ENCODE results near the gene MDC1.
"Not testable (repeated sequence)": the region's sequence is repeated elsewhere in the genome, so short reads cannot be mapped to it uniquely, and the experiment has no call there.

Gene MDC1, protein sequence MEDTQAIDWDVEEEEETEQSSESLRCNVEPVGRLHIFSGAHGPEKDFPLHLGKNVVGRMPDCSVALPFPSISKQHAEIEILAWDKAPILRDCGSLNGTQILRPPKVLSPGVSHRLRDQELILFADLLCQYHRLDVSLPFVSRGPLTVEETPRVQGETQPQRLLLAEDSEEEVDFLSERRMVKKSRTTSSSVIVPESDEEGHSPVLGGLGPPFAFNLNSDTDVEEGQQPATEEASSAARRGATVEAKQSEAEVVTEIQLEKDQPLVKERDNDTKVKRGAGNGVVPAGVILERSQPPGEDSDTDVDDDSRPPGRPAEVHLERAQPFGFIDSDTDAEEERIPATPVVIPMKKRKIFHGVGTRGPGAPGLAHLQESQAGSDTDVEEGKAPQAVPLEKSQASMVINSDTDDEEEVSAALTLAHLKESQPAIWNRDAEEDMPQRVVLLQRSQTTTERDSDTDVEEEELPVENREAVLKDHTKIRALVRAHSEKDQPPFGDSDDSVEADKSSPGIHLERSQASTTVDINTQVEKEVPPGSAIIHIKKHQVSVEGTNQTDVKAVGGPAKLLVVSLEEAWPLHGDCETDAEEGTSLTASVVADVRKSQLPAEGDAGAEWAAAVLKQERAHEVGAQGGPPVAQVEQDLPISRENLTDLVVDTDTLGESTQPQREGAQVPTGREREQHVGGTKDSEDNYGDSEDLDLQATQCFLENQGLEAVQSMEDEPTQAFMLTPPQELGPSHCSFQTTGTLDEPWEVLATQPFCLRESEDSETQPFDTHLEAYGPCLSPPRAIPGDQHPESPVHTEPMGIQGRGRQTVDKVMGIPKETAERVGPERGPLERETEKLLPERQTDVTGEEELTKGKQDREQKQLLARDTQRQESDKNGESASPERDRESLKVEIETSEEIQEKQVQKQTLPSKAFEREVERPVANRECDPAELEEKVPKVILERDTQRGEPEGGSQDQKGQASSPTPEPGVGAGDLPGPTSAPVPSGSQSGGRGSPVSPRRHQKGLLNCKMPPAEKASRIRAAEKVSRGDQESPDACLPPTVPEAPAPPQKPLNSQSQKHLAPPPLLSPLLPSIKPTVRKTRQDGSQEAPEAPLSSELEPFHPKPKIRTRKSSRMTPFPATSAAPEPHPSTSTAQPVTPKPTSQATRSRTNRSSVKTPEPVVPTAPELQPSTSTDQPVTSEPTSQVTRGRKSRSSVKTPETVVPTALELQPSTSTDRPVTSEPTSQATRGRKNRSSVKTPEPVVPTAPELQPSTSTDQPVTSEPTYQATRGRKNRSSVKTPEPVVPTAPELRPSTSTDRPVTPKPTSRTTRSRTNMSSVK (N-terminal part only)

DNA sequence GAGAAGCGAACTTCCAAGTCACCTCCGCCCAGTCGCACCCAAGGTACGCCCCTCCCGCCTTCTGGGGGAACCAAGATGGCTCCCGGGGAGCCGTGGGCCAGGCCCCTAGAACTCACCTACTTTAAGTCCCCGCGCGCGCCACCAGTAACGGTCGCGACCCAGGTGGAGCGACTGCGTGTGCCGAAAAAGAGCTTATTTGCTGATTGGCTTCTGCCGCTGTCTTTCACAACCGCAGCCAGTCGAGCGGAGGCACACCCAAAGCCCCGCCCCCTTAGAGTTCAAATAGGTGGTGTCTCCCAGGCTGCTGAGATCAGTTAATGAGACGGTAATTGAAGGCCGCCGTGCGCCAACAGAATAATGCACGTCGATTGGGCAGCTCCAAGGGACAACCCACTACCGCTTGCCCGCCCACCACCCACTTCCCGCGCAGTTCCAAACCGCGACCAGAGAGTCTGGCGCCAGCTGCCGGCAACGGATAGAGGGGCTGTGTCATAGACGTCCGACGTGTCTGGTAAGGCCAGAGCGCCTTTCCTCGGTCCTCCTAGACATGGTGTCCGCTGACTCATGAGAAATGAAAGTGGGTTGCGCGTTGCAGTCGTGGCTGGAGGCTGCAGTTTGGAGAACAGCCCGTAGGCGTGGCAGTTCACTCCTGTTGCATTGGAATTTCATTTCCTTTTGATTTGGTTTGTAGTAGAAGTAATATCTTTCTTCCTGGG lies at the start of gene MDC1:
TSS of gene MDC1 (minus strand) at position 153 of the 716 bp plus-strand sequence. CDS start 2,106 bp downstream, outside the sequence.
- DNase-seq (ENCODE audit: low read depth, low spot score), result peak; percentile 96
- Histone ChIP-seq H3K4me3 (ENCODE audit: insufficient read length, low read depth) (peak within 1 kb of the TSS; percentile 71), H3K4me1 (ENCODE audit: insufficient read depth, insufficient read length) (no peaks in the 10 kb centered on the region), H3K9ac (ENCODE audit: insufficient read length, low read depth) (peak within 1 kb of the TSS; percentile 80), H3K36me3 (ENCODE audit: insufficient read depth, insufficient read length, low read length) (peaks cover 49% of the 10 kb centered on the region), H3K9me3 (ENCODE audit: insufficient read depth, low read length) (no peaks in the 10 kb centered on the region), H3K27me3 (ENCODE audit: insufficient read depth, insufficient read length) (no peaks in the 10 kb centered on the region)
- TF ChIP-seq SUZ12 (IDR thresholded peaks at IDR 0.05; ENCODE audit: extremely low read depth, insufficient read depth, insufficient read length) (no peak), YY1 (IDR thresholded peaks at IDR 0.05; ENCODE audit: insufficient read depth, insufficient read length) (peak; percentile 70)

DNA sequence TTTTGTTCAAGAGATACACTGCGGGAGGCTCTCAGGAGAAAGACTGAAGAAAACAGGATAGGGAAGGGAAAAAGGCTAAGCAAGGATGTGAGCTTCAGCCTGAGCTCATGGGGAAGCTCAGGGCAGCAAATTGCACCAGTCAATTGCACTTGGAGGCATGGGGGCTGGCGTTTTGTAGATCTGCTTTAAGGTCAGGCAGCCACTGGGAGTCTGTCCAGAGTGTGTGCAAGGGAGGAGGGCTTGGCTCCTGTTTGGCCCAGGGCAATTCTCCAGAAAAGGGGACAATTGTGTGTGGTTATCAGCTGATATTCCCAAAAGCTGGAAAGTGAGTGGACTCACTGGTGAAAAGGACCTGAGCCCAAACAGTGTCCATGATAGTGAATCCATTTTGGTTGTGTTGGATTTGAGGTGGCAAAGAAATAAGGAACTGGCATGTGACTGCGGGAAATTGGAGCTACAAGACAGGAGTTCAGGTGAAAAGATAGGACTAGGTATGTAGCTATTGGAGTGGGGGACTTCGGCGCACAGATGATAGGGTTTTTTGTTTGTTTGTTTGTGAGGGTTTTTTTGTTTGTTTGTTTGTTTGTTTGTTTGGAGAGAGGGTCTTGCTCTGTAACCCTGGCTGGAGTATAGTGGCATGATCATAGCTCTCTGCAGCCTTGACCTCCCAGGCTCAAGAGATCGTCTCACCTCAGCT lies 49.5 kb upstream of the MDC1 start:
- no peaks in the 10 kb centered on the region for H3K36me3 ChIP-seq (ENCODE audit: insufficient read depth, insufficient read length, low read length)
- no peaks in the 10 kb centered on the region for H3K27me3 ChIP-seq (ENCODE audit: insufficient read depth, insufficient read length)
- no peak overlapping the region for H3K4me3 ChIP-seq (ENCODE audit: insufficient read length, low read depth)
- no peak overlapping the region for H3K9ac ChIP-seq (ENCODE audit: insufficient read length, low read depth)
- peaks cover 10% of the 10 kb centered on the region for H3K4me1 ChIP-seq (ENCODE audit: insufficient read depth, insufficient read length)
- H3K9me3 ChIP-seq (ENCODE audit: insufficient read depth, low read length), result no peaks in the 10 kb centered on the region
- no peak for DNase-seq (ENCODE audit: low read depth, low spot score)
- no peak for TF ChIP-seq SUZ12 (IDR thresholded peaks at IDR 0.05; ENCODE audit: extremely low read depth, insufficient read depth, insufficient read length)

GRCh38 chr6:30765495-30765894 lies 48.4 kb upstream of the MDC1 start:
- H3K27me3 ChIP-seq (ENCODE audit: insufficient read depth, insufficient read length); H3K36me3 ChIP-seq (ENCODE audit: insufficient read depth, insufficient read length, low read length); H3K9me3 ChIP-seq (ENCODE audit: insufficient read depth, low read length); H3K9ac ChIP-seq (ENCODE audit: insufficient read length, low read depth); H3K4me3 ChIP-seq (ENCODE audit: insufficient read length, low read depth); DNase-seq (ENCODE audit: low read depth, low spot score): not testable (repeated sequence)
- peaks cover 10% of the 10 kb centered on the region for H3K4me1 ChIP-seq (ENCODE audit: insufficient read depth, insufficient read length)

DNA sequence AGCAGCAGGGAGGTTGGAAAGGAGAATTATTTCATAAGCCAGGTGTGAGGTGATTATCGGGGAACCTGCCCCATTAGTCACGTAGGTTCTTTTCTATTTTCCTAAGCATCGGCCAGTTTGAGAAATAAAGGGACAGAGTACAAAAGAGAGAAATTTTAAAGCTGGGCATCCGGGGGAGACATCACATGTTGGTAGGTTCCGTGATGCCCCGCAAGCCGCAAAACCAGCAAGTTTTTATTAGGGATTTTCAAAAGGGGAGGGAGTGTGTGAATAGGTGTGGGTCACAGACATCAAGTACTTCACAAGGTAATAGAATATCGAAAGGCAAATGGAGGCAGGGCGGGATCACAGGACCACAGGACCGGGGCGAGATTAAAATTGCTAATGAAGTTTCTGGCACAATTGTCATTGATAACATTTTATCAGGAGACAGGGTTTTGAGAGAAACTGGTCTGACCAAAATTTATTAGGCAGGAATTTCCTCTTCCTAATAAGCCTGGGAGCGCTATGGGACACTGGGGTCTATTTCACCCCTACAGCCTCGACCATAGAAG lies 47.5 kb upstream of the MDC1 start:
- H3K36me3 ChIP-seq (ENCODE audit: insufficient read depth, insufficient read length, low read length); H3K9ac ChIP-seq (ENCODE audit: insufficient read length, low read depth); H3K9me3 ChIP-seq (ENCODE audit: insufficient read depth, low read length); H3K27me3 ChIP-seq (ENCODE audit: insufficient read depth, insufficient read length); DNase-seq (ENCODE audit: low read depth, low spot score); H3K4me3 ChIP-seq (ENCODE audit: insufficient read length, low read depth): not testable (repeated sequence)
- H3K4me1 ChIP-seq (ENCODE audit: insufficient read depth, insufficient read length), result peaks cover 10% of the 10 kb centered on the region

DNA sequence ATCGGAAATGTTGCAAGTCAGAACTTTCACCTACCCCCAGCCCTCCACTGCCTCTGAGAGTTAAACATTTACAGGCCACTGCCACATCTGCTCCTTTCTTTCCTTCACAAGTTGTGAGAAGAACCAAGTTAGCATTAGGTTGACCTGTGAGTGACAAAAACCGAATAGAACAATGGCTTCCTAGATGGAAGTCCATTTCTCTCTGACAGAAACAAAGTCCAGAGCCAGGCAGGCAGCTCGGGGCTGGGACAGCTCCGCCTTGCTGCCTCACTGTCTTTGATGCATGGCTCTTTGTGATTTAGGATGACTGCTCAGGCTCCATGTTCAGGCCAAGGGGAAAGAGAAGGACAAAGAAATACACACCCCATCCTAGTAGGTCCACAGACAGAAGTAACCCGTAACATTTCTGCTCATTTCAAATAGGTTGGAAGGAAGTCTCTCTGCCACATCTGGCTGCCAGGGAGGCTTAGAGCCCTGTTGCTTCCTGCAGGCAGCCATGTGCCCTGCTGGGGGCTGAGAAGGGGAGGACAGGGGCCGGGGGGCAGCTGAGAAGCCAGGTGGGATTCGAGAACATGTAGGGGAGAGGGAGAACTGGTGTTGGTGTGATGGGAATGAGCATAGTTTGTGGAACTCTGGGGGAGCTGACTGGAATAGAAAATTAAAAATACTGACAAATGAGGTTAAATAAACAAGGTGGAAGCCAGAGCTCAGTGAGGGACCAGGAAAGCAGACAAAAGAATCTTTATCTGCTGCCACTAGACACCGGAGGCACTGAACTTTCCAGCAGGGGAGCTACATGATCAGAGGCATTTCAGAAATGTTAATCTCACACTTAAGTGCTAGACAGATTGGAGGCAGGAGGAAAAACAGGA lies 46.8 kb upstream of the MDC1 start:
- no peaks in the 10 kb centered on the region for H3K9me3 ChIP-seq (ENCODE audit: insufficient read depth, low read length)
- H3K4me1 ChIP-seq (ENCODE audit: insufficient read depth, insufficient read length), result peaks cover 7% of the 10 kb centered on the region
- DNase-seq (ENCODE audit: low read depth, low spot score), result no peak

GRCh38 chr6:30763155-30763617 lies 46.1 kb upstream of the MDC1 start:
- peaks cover 3% of the 10 kb centered on the region for H3K4me1 ChIP-seq (ENCODE audit: insufficient read depth, insufficient read length)
- no peak overlapping the region for H3K4me3 ChIP-seq (ENCODE audit: insufficient read length, low read depth)

More for the DNA sequence above, 46.8 kb upstream of the MDC1 start:
- no peaks in the 10 kb centered on the region for H3K36me3 ChIP-seq (ENCODE audit: insufficient read depth, insufficient read length, low read length)
- H3K4me3 ChIP-seq (ENCODE audit: insufficient read length, low read depth), result no peak overlapping the region
- TF ChIP-seq SUZ12 (IDR thresholded peaks at IDR 0.05; ENCODE audit: extremely low read depth, insufficient read depth, insufficient read length), result no peak
- TF ChIP-seq YY1 (IDR thresholded peaks at IDR 0.05; ENCODE audit: insufficient read depth, insufficient read length), result no peak
- no peak for TF ChIP-seq ZNF274 (IDR thresholded peaks at IDR 0.05; ENCODE audit: low read depth, low read length)
- H3K9ac ChIP-seq (ENCODE audit: insufficient read length, low read depth), result no peak overlapping the region
- H3K27me3 ChIP-seq (ENCODE audit: insufficient read depth, insufficient read length), result no peaks in the 10 kb centered on the region

More at GRCh38 chr6:30763155-30763617, 46.1 kb upstream of the MDC1 start:
- Histone ChIP-seq H3K9me3 (ENCODE audit: insufficient read depth, low read length) (no peaks in the 10 kb centered on the region), H3K36me3 (ENCODE audit: insufficient read depth, insufficient read length, low read length) (no peaks in the 10 kb centered on the region), H3K27me3 (ENCODE audit: insufficient read depth, insufficient read length) (no peaks in the 10 kb centered on the region), H3K9ac (ENCODE audit: insufficient read length, low read depth) (no peak overlapping the region)
- DNase-seq (ENCODE audit: low read depth, low spot score), result no peak
- no peak for TF ChIP-seq SUZ12 (IDR thresholded peaks at IDR 0.05; ENCODE audit: extremely low read depth, insufficient read depth, insufficient read length)
- TF ChIP-seq ZNF274 (IDR thresholded peaks at IDR 0.05; ENCODE audit: low read depth, low read length), result no peak
- no peak for TF ChIP-seq YY1 (IDR thresholded peaks at IDR 0.05; ENCODE audit: insufficient read depth, insufficient read length)

All from NT2/D1 (cell line).